ENCODE measurements around the gene RTN4.
A peak's percentile ranks its signal among the peaks of the same experiment; 100 is the strongest.

The RTN4 gene

DNA sequence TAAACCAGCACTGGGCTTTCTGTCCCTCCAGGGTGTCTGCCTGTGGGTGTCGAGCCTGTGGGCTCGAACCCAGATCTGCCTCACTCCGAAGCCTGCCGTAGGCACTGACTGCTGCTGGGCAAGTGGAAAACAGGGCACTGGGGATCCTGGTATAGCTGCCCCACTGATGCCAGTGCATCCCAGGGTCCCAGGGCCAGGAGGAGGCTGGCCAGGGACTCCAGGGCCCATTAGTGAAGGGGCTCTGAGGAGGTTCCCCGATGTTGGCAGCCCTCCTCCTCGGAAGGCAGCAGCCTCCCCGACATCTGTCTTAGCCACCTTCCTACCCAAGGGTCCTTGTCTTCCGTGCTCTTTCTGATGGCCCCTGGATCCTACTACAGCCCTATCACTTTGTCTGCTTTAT, 96.1 kb downstream of the RTN4 start:
- H3K4me3 ChIP-seq (ENCODE audit: low read depth, low read length): no peak overlapping the region
- TF ChIP-seq, protein P1, sequence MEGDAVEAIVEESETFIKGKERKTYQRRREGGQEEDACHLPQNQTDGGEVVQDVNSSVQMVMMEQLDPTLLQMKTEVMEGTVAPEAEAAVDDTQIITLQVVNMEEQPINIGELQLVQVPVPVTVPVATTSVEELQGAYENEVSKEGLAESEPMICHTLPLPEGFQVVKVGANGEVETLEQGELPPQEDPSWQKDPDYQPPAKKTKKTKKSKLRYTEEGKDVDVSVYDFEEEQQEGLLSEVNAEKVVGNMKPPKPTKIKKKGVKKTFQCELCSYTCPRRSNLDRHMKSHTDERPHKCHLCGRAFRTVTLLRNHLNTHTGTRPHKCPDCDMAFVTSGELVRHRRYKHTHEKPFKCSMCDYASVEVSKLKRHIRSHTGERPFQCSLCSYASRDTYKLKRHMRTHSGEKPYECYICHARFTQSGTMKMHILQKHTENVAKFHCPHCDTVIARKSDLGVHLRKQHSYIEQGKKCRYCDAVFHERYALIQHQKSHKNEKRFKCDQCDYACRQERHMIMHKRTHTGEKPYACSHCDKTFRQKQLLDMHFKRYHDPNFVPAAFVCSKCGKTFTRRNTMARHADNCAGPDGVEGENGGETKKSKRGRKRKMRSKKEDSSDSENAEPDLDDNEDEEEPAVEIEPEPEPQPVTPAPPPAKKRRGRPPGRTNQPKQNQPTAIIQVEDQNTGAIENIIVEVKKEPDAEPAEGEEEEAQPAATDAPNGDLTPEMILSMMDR (conservative IDR thresholded peaks at IDR 0.05; ENCODE audit: low read depth, low read length): no peak
- no peak for DNase-seq (ENCODE audit: low read depth)

DNA sequence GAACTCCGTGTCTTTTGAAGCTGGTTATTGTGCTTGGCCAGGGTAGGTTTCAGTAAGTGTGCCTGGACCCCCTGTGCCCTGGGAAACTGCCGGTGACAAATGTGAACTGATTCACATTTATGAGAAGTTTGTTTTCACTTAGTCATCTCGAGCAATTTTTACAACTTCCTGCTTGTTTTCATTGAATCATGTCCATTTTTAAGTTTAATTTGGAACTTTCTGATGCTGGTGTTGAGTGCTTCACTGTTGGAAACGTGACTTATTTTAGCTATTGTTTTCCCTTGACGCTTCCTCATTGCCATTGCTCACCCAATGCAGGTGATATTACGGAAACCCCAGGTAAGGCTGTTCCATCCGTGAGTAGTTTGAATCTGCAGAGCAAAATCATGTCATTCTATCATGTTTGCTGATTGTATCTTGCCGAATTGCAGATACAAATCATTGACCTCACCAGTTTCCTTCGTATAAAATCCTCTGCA, 97.2 kb downstream of the RTN4 start:
- H3K4me3 ChIP-seq (ENCODE audit: low read depth, low read length): no peak overlapping the region
- TF ChIP-seq, protein P1 (conservative IDR thresholded peaks at IDR 0.05; ENCODE audit: low read depth, low read length): no peak
- DNase-seq (ENCODE audit: low read depth): no peak

DNA sequence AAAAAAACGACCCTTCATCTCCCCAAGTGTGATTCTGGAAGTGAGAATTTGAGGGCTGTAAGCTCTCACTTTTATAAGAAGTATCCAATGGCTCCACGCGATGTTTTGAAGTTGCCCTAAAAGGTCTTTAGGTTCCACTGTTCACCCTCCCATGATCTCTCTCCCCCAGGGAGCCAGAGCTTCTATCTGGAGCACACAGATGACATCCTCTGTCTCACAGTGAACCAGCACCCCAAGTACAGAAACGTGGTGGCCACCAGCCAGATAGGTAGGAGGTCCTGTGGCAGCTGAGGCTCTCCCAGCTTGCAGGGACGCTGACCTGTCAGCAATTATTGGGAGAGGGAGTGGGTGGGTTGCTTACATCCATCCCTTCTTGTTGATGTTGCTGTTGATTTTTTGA, 97.8 kb downstream of the RTN4 start:
- TF ChIP-seq, protein P1 (conservative IDR thresholded peaks at IDR 0.05; ENCODE audit: low read depth, low read length): no peak
- H3K4me3 ChIP-seq (ENCODE audit: low read depth, low read length): no peak overlapping the region
- DNase-seq (ENCODE audit: low read depth): no peak

DNA sequence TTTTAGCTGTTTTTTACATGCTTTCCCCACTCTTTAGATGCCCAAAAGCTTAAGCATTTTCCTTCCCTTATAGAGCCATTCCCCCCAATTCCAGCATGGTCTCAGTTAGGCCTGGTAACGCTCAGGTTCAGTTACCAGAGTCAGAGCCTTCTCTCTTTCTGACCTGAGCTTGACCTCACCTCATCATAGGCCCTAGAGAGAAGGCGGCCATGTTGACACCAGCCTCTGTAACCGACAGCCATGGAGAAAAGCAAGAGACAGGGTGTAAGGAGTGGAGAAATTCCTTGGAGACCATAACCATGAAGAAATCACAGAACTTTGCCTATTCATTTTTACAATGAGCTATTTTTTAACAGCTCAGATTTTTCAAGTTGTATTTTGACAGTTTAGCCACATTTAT, 99.4 kb downstream of the RTN4 start:
- no peak overlapping the region for H3K4me3 ChIP-seq (ENCODE audit: low read depth, low read length)
- TF ChIP-seq, protein P1 (conservative IDR thresholded peaks at IDR 0.05; ENCODE audit: low read depth, low read length): no peak
- DNase-seq (ENCODE audit: low read depth): no peak

DNA sequence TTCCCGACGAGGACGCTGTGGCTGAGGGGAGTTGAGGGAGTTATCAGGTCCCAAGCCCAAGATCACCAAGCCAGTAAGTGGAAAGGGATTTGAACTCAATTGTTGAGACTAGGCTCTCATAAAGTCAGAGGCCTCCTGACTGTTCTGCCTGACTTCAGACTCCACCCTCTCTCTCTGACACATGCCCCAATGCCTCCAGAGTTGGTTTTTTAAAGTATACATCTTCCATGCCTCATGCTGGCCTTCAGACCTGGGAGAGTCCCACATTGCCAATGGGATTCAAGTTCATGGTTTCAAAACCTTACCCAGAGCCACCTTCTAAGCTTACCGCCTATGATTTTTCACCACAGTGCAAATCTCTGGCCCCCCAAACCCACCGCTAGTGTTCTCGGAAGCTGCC, 100.8 kb downstream of the RTN4 start:
- no peak overlapping the region for H3K4me3 ChIP-seq (ENCODE audit: low read depth, low read length)
- TF ChIP-seq, protein P1 (conservative IDR thresholded peaks at IDR 0.05; ENCODE audit: low read depth, low read length): no peak
- peak; percentile 14 for DNase-seq (ENCODE audit: low read depth)

DNA sequence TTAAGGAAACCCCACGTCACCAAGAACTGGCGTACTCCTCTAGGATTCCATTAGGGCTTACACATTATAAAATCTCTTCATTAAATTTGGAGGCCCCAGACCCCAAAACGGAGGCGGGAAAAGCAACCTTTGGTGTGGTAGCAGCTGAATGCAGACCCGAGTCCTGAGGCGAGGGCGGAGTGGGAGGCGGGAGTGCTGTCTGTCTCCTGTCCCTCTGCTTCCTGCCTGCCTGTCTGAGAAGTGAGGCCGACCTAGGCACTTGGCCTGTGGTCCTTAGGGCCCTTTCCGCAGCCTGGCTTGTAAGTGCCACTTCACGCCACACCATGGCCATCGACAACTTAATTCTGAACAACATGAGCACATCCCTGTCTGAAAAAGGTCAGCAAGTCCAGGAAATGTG, 102.1 kb downstream of the RTN4 start:
- TF ChIP-seq, protein P1 (conservative IDR thresholded peaks at IDR 0.05; ENCODE audit: low read depth, low read length): no peak

DNA sequence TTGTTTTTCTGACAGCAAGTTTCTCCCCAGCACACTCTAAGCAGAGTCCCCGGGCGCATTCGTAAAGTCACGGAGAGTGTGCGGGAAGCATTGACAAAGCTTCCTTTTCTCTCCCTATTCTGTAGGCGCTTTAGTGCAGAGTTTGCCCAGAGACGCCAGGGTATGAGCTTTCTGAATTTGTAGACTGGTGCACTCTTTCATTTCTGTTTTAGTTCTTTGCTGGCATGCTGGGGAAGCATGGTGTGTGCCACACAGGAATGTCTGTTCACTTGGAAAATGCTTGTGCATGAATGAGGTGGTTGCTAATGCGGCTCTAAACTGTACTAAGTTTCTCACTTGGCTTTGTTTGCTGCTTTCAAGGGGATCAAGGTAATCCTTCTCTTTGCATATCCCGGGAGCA, 102.6 kb downstream of the RTN4 start:
- TF ChIP-seq, protein P1 (conservative IDR thresholded peaks at IDR 0.05; ENCODE audit: low read depth, low read length): no peak
- no peak overlapping the region for H3K4me3 ChIP-seq (ENCODE audit: low read depth, low read length)
- no peak for DNase-seq (ENCODE audit: low read depth)

More for the DNA sequence above, 102.1 kb downstream of the RTN4 start:
- H3K4me3 ChIP-seq (ENCODE audit: low read depth, low read length): no peak overlapping the region
- DNase-seq (ENCODE audit: low read depth): no peak
